GM19455 (cell line): Measurements from ENCODE around the gene TMEM140.

ENCODE experiments used
- ATAC-seq: cut with Tn5 transposase; IDR thresholded peaks from one replicate; pipeline ENCODE4 v1.9.1; 2021; ENCODE audit not compliant: unreplicated experiment

The TMEM140 gene

DNA sequence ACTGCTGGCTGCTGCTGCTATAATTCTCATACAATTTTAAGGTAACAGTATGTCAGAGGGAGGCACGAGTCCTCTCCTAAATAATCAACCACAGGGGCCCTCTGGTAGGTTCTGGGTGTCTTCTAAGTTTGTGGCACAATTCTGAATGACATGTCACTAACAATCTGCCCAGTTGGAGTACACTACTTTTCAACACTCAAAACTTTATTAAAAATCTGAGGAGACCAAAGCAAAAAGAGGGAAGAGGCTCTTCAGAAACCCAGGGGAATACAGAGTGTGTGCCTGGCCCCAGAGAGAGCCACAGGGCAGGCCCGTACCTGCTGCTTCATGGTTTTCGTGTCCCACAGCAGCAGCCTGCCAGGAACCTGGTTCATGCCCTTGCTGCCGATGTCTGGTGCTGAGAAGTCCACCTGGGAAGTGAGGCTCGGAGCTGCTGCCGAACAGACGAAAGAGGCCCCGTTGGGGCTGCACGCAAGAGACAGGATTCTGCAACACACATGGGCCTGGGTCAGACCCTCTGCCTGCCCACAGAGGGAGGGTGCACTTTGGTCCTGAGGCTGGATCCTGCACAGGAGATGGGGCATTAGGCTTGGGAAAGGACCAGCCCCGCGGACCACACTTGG lies 45.2 kb downstream of the TMEM140 start:
- ATAC-seq = no peak

DNA sequence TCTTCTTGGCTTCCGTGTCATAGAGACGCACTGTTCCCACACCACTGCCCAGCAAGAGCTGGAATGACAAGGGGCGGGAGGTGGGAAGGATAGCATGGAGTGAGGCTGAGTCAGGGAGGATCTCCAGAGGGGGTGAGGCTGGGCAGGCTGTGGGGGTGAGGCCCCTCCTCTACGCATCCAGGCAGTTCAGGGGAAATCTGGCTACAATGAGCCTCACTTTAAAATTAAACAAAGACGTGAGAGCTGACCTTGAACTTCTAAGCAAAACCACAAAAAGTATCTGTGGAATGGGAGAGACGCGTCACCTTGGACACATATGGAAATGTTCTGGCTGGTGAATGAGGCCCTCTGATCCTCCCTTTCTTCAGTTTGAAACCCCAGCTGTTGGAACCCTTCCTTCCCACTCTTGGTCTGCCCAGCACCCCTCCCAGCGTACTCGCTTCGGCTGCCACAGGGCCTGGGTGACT lies 45.8 kb downstream of the TMEM140 start:
- ATAC-seq = no peak

DNA sequence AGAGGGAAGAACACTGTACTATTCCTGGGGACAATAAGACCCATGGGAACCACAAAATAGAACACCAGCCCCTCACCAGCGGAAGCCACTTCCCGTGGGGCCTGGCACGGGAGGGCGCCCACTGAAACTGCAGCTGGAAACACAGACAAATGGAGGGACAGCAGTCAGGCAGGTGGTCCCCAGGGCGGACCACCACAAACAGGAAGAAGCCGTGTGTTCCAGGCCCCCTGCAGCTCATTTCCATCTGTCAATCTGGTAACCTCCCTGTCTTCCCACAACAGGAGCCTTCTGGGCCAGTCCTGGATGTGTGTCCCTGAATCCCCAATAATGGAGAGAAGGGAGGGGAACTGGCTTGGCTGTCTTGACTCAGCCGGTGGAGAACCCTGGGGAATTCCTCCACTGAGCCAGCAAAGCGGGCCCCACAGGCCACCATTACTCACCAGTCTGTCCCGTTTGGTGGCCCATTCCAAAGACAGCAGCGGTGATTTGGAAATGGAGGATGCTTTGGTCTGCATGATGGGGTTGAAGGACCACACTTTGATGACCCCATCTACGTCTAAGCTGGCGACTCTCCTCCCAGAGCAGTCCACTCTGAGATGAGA lies 46.7 kb downstream of the TMEM140 start:
- ATAC-seq = no peak

DNA sequence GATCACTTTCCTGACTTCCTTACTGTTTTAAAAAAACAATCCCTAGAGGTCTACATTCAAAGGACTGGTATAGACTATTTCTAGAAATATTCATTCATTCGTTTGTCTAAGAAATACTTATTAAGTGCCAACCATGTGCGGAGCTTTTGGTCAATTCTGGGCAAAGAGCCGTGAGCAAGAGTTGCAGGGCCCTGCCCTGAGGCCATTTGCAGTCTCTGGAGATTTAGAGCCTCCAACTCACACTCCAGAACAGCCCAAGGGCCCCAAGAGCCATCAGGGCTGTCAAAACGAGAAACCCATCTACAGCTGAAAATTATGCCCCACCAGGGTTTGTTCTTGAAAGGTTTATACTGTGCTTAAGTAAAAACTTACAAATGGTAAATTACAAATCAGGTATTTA lies 47.3 kb downstream of the TMEM140 start:
- no peak for ATAC-seq

DNA sequence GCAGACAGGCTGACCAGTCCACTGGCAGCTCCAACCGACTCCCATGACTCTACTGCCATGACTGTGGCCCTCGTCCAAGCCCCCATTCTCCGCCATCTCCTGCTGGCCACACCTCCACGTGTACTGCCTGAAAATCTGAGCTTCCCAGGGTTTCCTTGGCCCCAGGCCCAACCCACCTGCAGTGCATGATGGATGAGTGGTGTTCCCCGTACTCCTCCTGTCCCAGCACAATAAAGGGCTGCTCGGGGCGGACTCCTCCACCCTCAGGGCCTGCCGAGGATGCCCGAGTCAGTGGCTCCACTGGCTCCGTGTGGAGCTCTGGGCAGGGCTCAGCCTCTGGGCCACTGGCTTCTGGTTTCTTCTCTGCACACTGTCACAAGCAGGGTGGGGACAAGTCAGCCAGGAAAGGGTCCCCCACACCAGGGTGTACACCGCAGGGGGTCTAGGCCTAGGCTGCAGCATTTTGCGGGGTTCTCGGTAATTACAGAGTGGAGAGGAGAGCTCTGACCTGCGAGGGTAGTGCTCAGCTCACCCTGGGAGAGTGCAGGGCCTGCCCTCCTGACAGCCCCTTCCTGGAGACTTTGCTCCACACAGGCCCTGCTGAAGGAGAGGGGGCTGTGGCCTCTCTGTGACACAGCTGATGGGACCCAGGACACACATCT lies 48.2 kb downstream of the TMEM140 start:
- ATAC-seq = no peak

DNA sequence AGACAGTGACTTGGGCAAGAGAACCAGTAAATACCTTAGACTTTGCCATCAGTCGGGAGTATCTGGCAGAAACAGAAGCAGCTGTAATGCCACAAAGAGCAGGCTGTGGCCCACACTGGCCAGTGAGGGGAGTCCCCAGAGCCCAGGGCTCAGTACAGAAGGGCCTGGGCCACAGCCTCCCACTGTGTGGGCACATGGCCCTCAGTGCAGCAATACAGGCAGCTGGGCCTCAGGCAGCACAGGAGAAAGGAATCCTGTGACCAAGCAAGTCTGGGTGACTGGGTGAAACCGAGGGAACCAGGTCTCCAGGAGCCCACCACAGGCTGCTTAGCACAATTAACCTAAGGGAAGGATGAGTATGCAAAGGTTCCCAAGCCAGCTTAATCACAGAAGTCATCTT lies 49.5 kb downstream of the TMEM140 start:
- no peak for ATAC-seq

DNA sequence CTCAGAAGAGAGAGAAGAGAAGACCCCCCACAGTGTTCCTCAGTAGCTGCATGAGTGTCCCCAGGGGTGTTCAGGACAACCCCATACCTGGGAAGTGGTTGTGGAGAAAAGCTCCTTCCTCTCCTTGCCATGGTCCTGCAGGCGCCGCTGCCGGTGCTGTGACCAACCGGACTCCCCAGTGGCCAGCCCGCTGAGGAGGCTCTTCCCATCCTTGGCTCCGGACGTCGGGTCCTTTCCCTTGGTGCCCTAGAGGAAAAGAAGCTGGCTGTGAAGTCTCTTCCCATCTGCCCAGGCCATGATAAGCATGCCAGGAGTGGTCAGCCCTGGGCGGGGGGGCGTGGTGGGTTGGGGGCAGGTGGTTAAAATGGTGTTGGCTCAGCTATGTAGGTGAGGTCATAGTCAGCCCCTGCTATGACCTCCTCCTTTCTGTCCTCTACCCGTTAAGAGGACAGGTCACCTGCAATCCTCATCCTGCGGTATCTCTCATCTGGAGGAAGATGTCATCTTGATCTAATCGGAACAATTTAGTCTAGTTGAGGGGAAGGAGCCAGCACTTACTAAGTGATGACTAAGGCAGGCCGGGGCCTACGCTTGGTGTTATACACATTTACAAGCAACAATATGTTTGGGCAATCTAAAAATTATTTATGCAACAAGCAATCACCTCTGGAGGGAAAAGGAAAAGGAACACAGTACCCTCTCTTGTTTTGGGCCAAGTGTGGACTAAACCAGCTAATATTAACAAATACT lies 50.2 kb downstream of the TMEM140 start:
- ATAC-seq = no peak

DNA sequence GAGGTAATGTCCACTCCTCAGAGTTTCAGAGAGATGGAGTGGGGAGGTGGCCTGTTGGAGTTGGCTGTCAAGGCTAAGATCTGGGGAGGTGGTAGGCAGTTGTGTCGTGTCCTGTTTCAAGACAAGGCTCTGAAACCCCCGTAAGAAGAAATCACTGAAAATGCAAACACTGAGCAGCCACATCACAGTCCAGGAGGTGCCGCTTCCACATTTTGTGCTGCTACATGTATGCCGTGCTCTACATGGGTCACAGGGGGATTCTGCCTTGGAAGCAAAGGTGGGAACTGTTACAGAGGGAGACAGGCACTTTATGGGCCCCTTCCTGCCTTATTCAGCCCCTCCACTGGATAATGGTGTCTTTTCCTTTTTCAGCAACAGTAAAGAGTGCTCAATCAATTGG lies 51.6 kb downstream of the TMEM140 start:
- no peak for ATAC-seq

DNA sequence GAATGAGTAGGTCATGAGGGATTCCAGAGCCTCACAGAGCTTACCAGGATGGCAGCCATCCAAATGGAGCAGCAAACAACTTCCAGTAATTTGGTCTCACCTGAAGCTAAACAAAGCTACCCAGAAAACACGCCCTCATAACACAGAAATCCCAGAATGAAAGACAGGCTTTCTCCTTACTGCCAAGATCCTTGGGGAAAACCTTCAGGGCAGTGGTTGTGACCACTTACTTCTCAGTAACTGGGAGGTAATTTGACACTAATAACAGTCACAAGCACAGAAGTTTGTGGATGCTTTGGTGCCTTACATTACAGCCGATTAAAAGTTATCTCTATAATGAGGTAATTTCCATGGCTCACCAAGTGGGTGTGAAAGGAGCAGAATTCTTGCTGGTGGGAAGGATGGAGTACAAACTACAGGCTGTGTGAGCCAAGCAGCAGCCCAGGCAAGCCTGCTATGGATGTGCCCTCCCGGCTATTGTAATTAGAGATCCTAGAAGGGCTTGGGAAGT lies 53.0 kb downstream of the TMEM140 start:
- ATAC-seq = no peak

DNA sequence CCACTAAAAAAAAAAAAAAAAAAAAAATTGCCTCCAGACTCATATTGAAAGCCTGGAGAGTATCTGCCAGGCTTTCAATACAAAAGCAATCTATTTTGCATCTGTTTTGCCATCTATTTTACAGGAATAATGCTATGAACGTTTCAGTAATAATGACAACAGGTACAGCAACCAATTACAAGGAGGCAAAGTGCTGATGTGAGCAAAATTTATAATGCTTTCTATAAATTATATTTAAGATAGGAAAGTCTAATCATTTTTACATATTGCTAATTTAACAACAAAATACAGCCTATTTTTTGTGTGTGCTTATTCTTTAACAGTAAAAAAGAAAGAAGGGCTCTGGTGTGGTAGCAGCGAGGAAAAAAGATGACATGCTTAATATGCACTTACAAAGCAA lies 53.5 kb downstream of the TMEM140 start:
- ATAC-seq = no peak

DNA sequence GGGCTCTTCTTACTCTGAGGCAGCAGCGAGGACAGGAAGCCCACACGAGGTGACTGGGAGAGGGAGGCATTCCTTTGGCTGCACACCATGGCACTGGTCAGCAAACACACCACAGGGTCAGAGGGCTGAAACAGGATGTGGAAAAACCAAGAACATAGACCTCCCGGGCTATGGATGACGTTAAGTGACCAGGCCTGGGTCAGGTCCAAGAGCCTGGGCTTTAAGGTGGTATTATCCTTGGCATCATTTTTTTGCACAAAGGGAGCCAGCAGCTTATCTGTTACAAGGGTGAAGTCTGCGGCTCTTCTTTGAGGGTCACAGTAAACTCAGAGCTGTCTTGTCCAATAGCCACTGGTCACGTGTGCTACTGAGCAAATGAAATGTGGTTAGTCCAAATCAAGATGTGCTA lies 56.5 kb downstream of the TMEM140 start:
- no peak for ATAC-seq

DNA sequence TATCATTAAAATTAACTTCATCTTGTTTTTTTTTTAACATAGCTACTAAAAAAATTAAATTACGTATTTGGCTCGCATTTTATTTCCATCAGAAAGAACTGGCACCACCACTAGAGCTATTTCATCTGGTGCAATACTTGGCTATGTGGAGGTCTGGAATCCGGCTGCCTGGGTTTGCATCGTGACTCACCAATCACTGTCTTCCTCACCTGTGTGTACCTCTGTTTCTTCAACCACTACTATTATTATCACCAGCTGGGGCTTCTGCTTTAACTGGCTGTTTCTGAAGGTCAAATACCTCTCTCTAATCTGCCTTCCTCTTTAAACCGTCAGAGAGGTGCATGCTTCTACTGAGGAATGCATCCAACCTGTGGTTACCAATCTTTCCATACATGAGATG lies 57.0 kb downstream of the TMEM140 start:
- ATAC-seq = no peak

DNA sequence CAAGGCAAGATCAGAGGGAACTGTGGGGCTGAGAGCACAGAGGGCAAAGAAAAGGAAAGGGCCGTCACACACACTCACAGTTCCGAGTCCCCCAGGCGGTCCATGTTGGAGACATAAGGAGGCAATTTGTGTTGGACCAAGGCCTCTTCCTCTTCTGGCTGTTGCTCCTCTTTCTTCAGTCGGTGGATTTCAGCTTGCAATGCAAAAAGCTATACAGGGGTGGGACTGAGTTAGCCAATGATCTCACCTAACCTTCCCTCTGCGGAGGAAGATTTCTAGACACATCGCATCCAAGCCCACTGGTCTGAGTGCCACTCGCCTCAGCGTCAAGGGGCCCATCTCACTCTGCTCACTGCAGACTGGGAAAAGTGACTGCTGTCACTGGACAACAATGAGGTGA lies 58.0 kb downstream of the TMEM140 start:
- ATAC-seq = no peak

DNA sequence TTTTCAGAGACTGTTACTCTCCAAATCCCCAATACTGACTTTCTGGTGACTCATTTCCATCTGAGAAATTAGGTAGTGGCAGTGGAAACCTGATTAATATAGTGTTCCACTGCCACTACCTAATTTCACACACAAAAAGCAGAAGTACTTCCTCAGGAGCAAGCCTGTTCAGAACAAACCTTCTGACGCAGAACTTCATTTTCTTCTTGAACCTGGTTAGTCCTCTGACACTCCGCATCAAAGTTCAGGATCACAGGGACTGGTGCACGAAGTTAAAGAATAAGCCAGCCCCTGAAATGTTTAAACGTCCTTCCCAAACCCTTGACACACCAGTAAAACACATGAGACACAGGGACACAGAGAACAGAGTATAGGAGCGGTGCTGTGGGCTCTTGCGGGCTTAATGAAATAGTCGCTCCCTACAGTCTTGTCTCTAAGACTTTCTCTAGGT lies 59.1 kb downstream of the TMEM140 start:
- peak; percentile 20 for ATAC-seq

DNA sequence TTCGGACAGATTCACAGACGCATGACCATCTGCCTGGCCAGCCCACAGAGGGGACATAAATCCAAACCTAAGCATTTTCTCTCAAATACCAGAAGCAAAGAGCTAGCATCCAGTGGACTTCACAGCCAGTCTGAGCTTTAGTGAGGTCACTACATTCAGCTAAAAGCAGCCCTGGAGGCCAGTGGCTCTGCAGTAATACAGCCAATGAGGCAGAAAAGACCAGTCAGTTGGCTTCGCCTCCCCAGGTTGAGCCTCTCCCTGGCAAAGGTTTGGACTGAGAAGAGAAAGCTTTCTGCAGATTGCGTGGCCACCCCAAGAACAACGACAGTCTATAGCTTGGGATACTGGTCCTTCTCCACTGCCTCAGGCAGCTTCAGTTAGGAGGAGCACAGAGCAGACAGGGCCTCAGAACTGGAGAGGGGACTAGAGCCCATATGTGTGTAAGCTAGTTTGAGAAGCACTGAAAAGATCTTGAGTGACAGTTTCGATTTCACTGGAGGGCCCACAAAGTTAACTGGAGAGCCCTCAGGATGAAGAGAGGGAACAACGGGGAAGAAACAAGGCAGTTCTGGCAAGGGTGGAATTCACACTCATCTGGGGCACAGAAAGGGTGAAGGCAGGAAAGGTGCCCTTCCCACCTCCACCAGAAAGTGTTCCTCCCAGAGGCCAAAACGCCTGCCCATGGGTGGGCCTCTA lies 59.7 kb downstream of the TMEM140 start:
- no peak for ATAC-seq

DNA sequence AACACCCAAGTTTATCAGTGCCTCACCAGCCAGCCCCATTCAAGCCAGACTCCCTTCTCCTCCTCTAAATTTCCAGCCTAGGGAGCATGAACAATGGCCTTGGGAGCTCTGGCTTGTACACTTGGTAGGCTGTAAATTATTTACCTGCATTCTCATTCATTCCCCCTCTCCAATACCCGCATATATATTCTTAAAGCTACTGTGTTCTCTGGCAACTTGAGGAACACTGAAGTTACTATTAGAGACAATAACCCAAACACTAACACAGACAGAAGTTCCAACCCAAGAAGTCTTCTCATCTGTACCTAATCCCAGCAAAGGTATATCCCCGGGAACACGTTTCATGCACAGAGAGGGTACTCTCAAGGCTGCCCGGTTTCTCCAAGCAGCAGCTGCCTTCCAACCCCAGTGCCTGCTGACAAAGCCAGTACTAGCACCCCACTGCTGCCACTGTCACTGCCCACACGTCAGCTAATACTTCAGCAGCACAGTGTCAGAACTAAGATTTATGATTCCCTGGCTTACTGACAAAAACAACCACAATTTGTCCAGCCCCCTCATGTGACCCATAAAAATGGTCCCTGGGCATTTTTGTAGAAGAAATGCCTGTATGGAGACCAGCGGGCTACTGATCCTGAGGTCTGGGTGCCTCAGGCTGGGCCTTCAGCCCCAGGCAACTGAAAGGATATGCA lies 60.4 kb downstream of the TMEM140 start:
- ATAC-seq = no peak

DNA sequence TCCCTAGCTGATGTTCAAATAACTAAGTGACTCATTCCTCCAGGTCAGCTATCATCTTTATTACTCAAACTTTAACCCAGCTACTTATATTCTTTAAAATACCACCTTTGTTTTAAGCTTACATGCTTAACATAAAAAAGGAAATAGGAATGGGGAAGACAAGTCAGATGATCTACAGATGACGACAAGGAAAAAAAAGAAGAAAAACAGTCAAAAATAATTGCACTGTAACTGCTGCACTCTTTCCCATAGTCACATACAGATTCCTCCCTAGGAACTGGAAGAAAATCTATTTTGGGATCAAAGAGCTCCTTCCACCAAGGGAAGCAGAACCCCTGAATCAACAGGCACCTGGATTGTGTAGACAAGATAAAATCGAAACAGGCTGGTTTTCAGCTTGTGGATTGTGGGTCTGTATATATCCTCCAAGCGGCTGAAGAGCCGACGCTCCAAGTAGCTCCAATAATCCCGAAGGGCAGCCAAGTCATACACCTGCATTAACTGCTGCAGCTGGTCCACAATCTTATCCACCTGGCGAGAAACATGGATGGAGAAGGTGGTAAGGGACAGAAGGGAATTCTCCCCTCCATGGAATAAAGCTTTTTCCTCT lies 61.5 kb downstream of the TMEM140 start:
- no peak for ATAC-seq

DNA sequence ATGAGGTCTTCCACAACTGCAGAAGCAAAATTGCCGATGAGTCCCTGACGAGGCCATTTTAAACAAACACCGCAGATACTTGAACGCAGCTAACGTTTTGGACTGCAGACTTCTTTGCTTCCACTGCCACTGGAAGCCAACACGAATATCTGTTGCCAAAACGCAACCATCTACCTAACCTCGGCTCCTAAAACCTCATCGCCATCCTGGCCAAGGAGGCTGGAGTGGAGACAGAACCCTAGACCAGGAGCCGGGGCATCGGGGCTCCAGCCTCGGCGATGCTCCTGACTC lies 63.0 kb downstream of the TMEM140 start:
- no peak for ATAC-seq

DNA sequence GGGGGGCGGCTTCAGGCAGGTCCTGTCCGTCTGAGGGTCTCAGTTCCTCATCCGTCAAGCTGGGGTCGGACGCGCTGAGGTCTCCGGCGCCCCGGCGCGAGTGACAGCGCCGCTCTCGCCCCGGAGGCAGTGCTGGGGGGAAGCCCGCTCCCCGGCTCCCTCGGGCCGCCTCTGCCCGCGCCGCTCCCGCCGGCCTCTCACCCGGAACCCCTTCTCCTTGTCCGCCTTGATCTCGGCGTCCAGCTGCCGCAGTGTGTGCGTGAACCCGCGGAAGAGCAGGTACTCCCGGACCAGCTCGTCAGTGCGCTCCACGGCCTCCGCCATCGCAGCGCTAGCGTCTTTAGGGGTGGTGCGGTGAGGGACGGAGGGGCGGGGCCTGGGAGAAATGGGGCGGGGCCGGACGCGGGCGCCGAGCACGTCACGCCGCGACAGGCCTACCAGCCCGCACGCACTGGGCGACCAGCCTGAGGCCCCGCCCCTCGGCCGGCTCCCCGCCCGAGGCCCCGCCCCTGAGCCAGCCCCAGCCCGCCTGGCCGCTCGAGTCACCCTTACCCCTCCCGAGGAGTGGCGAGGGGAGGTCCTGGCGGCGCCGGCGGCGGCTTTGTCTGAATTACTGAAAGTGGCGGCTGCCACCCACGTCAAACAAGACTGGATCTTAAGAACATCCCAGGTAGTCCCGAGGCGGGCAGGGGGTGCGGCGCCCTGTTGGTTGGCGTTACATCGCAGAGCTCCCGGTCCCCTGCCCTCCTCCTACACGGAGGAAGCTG lies 63.5 kb downstream of the TMEM140 start, which contains the start of gene WDR91:
WDR91 (minus strand) TSS at position 348 of the 767 bp plus-strand sequence; CDS start at position 324, 24 bp downstream.
- peak; percentile 84 for ATAC-seq
